ENCODE results near the gene TMEM51. TPM values are rescaled to one million over a fixed set of nuclear protein-coding genes. Genes with fewer than 3 reads are reported as not detected.

TMEM51 gene
- total RNA-seq, 5 donors from 2014 or later (not counting 1 experiment from before 2014, with no cell fraction given), result 0.23 to 0.26 TPM; not detected in 3

GRCh38 chr1:15201849-15202551 lies 48.5 kb downstream of the TMEM51 start:
- CTCF ChIA-PET, result no interaction called here
- Mint-ChIP-seq H3K4me3 (no peak overlapping the region), H3K9me3 (no peaks in the 10 kb centered on the region), H3K27ac (no peak overlapping the region), H3K27me3 (peaks cover 5 to 12% of the 10 kb centered on the region in 2 donors), H3K36me3 (no peaks in the 10 kb centered on the region), H3K4me1 (no peaks in the 10 kb centered on the region)
- H3K4me3 ChIP-seq (ENCODE audit: control insufficient read depth in 1 of 2, extremely low read depth in 1 of 2, low read length in 1 of 2), result no peak overlapping the region
- DNase-seq (no peak), ATAC-seq (replicated peaks in 1 of 4) (no peak)
- no peaks in the 10 kb centered on the region for H3K9me3 ChIP-seq
- H3K4me1 ChIP-seq (ENCODE audit: control insufficient read depth in 1 of 2, extremely low read depth in 1 of 2, insufficient read depth in 2 of 2, low read length in 2 of 2), result no peaks in the 10 kb centered on the region
- H3K36me3 ChIP-seq (ENCODE audit: control insufficient read depth in 2 of 2, extremely low read depth in 1 of 2, insufficient read depth in 1 of 2, low read length in 1 of 2), result no peaks in the 10 kb centered on the region
- H3K27ac ChIP-seq (ENCODE audit: low read length), result no peak overlapping the region
- POLR2A ChIA-PET, result no interaction called here
- WGBS (ENCODE audit: insufficient coverage), result 87% methylated on average over 12 of the region's 13 CpGs
- H3K27me3 ChIP-seq (replicated peaks in 1 of 2; ENCODE audit: control insufficient read depth in 2 of 2, extremely low read depth in 1 of 2, insufficient read depth in 2 of 2, low read length in 1 of 2), result peaks cover 0 to 21% of the 10 kb centered on the region in 2 experiments

- H3K4me1 ChIP-seq (ENCODE audit: control insufficient read depth in 1 of 2, extremely low read depth in 1 of 2, insufficient read depth in 2 of 2, low read length in 2 of 2), result no peaks in the 10 kb centered on the region
- Mint-ChIP-seq H3K9me3 (no peaks in the 10 kb centered on the region), H3K36me3 (no peaks in the 10 kb centered on the region), H3K4me3 (no peak overlapping the region), H3K4me1 (no peaks in the 10 kb centered on the region), H3K27ac (no peak overlapping the region), H3K27me3 (peaks cover 6 to 23% of the 10 kb centered on the region in 2 donors)
- ChIA-PET POLR2A (no interaction called here), CTCF (no interaction called here)
- peaks cover 0 to 24% of the 10 kb centered on the region in 2 experiments for H3K27me3 ChIP-seq (replicated peaks in 1 of 2; ENCODE audit: control insufficient read depth in 2 of 2, extremely low read depth in 1 of 2, insufficient read depth in 2 of 2, low read length in 1 of 2)
- ATAC-seq (replicated peaks in 1 of 4) (no peak), DNase-seq (no peak)
- no peaks in the 10 kb centered on the region for H3K36me3 ChIP-seq (ENCODE audit: control insufficient read depth in 2 of 2, extremely low read depth in 1 of 2, insufficient read depth in 1 of 2, low read length in 1 of 2)
- WGBS (ENCODE audit: insufficient coverage), result 85% methylated on average over 4 of the region's 7 CpGs
- no peak overlapping the region for H3K27ac ChIP-seq (ENCODE audit: low read length)
- H3K4me3 ChIP-seq (ENCODE audit: control insufficient read depth in 1 of 2, extremely low read depth in 1 of 2, low read length in 1 of 2), result no peak overlapping the region
- no peaks in the 10 kb centered on the region for H3K9me3 ChIP-seq
Measured at GRCh38 chr1:15204931-15205330, 51.4 kb downstream of the TMEM51 start.

DNA sequence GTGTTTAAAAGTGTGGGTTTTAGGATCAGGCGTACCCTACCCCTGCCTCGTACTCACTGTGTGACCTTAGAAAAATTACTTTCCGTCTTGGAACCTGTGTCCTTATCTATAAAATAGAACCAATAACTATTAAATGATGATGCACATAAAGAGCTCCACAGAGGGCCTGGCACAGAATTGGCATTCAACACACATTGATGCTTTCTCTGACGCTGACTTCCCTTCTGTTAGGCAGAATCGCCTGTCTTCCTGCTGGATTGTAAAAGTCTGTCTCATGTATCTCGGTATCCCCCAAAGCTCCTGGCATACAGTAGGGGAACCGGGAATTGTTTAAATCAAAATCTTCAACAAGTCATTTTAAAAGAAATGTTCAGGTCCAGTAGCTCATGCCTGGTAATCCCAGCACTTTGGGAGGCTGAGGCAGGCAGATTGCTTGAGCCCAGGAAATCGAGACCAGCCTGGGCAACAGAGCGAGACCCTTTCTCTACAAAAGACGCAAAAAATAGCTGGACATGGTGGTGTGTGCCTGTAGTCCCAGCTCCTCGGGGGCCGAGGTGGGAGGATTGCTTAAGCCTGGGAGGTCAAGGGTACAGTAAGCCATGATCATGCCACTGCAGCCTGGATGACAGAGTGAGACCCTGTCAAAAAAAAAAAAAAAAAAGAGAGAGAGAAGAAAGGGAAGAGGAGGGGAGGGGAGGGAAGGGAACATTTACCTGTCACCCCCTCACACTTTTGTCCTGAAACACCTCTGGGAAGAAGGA lies 52.2 kb downstream of the TMEM51 start:
- WGBS (ENCODE audit: insufficient coverage), result 81% methylated on average over 8 of the region's 12 CpGs
- POLR2A ChIA-PET, result no interaction called here
- H3K27ac Mint-ChIP-seq, result no peak overlapping the region

GRCh38 chr1:15206418-15207030 lies 53.0 kb downstream of the TMEM51 start:
- H3K27me3 Mint-ChIP-seq, result peaks cover 10 to 23% of the 10 kb centered on the region in 2 donors
- WGBS (ENCODE audit: insufficient coverage), result 85% methylated on average over 7 of the region's 8 CpGs
- Histone ChIP-seq H3K27ac (ENCODE audit: low read length) (no peak overlapping the region), H3K4me1 (ENCODE audit: control insufficient read depth in 1 of 2, extremely low read depth in 1 of 2, insufficient read depth in 2 of 2, low read length in 2 of 2) (no peaks in the 10 kb centered on the region), H3K27me3 (replicated peaks in 1 of 2; ENCODE audit: control insufficient read depth in 2 of 2, extremely low read depth in 1 of 2, insufficient read depth in 2 of 2, low read length in 1 of 2) (peaks cover 0 to 25% of the 10 kb centered on the region in 2 experiments), H3K9me3 (no peaks in the 10 kb centered on the region), H3K36me3 (ENCODE audit: control insufficient read depth in 2 of 2, extremely low read depth in 1 of 2, insufficient read depth in 1 of 2, low read length in 1 of 2) (no peaks in the 10 kb centered on the region), H3K4me3 (ENCODE audit: control insufficient read depth in 1 of 2, extremely low read depth in 1 of 2, low read length in 1 of 2) (no peak overlapping the region)
- no peaks in the 10 kb centered on the region for H3K4me1 Mint-ChIP-seq
- ATAC-seq (replicated peaks in 1 of 4) (no peak), DNase-seq (no peak)
- POLR2A ChIA-PET, result no interaction called here
- CTCF ChIA-PET, result no interaction called here
- H3K9me3 Mint-ChIP-seq, result no peaks in the 10 kb centered on the region
- no peaks in the 10 kb centered on the region for H3K36me3 Mint-ChIP-seq
- H3K27ac Mint-ChIP-seq, result no peak overlapping the region
- H3K4me3 Mint-ChIP-seq, result no peak overlapping the region

More for the DNA sequence above, 52.2 kb downstream of the TMEM51 start:
- Histone ChIP-seq H3K36me3 (ENCODE audit: control insufficient read depth in 2 of 2, extremely low read depth in 1 of 2, insufficient read depth in 1 of 2, low read length in 1 of 2) (no peaks in the 10 kb centered on the region), H3K27ac (ENCODE audit: low read length) (no peak overlapping the region), H3K4me3 (ENCODE audit: control insufficient read depth in 1 of 2, extremely low read depth in 1 of 2, low read length in 1 of 2) (no peak overlapping the region), H3K27me3 (replicated peaks in 1 of 2; ENCODE audit: control insufficient read depth in 2 of 2, extremely low read depth in 1 of 2, insufficient read depth in 2 of 2, low read length in 1 of 2) (peaks cover 0 to 27% of the 10 kb centered on the region in 2 experiments), H3K9me3 (no peaks in the 10 kb centered on the region), H3K4me1 (ENCODE audit: control insufficient read depth in 1 of 2, extremely low read depth in 1 of 2, insufficient read depth in 2 of 2, low read length in 2 of 2) (no peaks in the 10 kb centered on the region)
- Mint-ChIP-seq H3K4me1 (no peaks in the 10 kb centered on the region), H3K4me3 (no peak overlapping the region), H3K9me3 (no peaks in the 10 kb centered on the region), H3K27me3 (peaks cover 6 to 23% of the 10 kb centered on the region in 2 donors), H3K36me3 (no peaks in the 10 kb centered on the region)
- ATAC-seq (replicated peaks in 1 of 4) (no peak), DNase-seq (no peak)
- CTCF ChIA-PET, result no interaction called here

- POLR2A ChIA-PET, result no interaction called here
- Histone ChIP-seq H3K27ac (ENCODE audit: low read length) (no peak overlapping the region), H3K27me3 (replicated peaks in 1 of 2; ENCODE audit: control insufficient read depth in 2 of 2, extremely low read depth in 1 of 2, insufficient read depth in 2 of 2, low read length in 1 of 2) (peaks cover 0 to 22% of the 10 kb centered on the region in 2 experiments), H3K9me3 (no peaks in the 10 kb centered on the region), H3K4me1 (ENCODE audit: control insufficient read depth in 1 of 2, extremely low read depth in 1 of 2, insufficient read depth in 2 of 2, low read length in 2 of 2) (no peaks in the 10 kb centered on the region), H3K4me3 (ENCODE audit: control insufficient read depth in 1 of 2, extremely low read depth in 1 of 2, low read length in 1 of 2) (no peak overlapping the region), H3K36me3 (ENCODE audit: control insufficient read depth in 2 of 2, extremely low read depth in 1 of 2, insufficient read depth in 1 of 2, low read length in 1 of 2) (no peaks in the 10 kb centered on the region)
- Mint-ChIP-seq H3K36me3 (no peaks in the 10 kb centered on the region), H3K27me3 (peaks cover 10 to 24% of the 10 kb centered on the region in 2 donors), H3K9me3 (no peaks in the 10 kb centered on the region), H3K27ac (no peak overlapping the region), H3K4me3 (no peak overlapping the region), H3K4me1 (no peaks in the 10 kb centered on the region)
- WGBS (ENCODE audit: insufficient coverage), result 88% methylated on average over 23 of the region's 25 CpGs
- no peak for DNase-seq
- no peak for ATAC-seq (replicated peaks in 1 of 4)
- CTCF ChIA-PET, result no interaction called here
Measured at GRCh38 chr1:15207031-15207828, 53.7 kb downstream of the TMEM51 start.

DNA sequence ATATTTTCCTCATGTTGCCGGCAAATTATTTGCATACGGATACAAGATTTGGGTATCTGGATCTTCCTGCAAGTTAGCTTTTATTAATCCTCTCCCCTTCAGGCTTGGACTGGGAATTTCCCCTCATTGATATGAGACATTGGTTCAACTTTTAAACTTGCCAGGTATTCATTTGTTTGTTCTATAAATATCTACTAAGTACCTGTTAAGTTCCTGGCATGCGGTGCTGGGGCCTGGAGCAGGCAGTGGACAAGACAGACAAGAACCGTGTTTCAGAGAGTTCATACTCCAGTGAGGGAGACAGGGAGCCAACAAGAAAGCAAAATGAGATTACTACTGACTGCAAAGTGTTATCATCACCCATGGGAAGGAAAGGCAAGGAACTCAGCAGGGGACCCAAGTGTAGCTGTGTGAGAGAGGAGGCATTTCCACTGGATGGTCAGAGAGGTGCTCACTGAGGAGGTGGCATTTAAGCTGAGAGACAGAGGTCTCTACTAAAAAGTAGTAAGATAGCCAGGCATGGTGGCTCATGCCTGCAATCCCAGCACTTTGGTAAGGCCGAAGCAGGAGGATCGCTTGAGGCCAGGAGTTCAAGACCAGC lies 54.4 kb downstream of the TMEM51 start:
- Histone ChIP-seq H3K4me1 (ENCODE audit: control insufficient read depth in 1 of 2, extremely low read depth in 1 of 2, insufficient read depth in 2 of 2, low read length in 2 of 2) (no peaks in the 10 kb centered on the region), H3K4me3 (ENCODE audit: control insufficient read depth in 1 of 2, extremely low read depth in 1 of 2, low read length in 1 of 2) (no peak overlapping the region), H3K27me3 (replicated peaks in 1 of 2; ENCODE audit: control insufficient read depth in 2 of 2, extremely low read depth in 1 of 2, insufficient read depth in 2 of 2, low read length in 1 of 2) (peaks cover 0 to 26% of the 10 kb centered on the region in 2 experiments), H3K27ac (ENCODE audit: low read length) (no peak overlapping the region), H3K36me3 (ENCODE audit: control insufficient read depth in 2 of 2, extremely low read depth in 1 of 2, insufficient read depth in 1 of 2, low read length in 1 of 2) (no peaks in the 10 kb centered on the region), H3K9me3 (no peaks in the 10 kb centered on the region)
- Mint-ChIP-seq H3K4me1 (no peaks in the 10 kb centered on the region), H3K4me3 (no peak overlapping the region), H3K9me3 (no peaks in the 10 kb centered on the region), H3K27me3 (peaks cover 10 to 28% of the 10 kb centered on the region in 2 donors), H3K36me3 (no peaks in the 10 kb centered on the region), H3K27ac (no peak overlapping the region)
- CTCF ChIA-PET, result no interaction called here
- WGBS (ENCODE audit: insufficient coverage), result 87% methylated on average over 3 of the region's 6 CpGs
- ATAC-seq (replicated peaks in 1 of 4) (no peak), DNase-seq (no peak)
- POLR2A ChIA-PET, result no interaction called here

All from T-cell (primary cell).